K562 (cell line): ENCODE data around the gene C1orf105. TPM values are rescaled to one million over a fixed set of nuclear protein-coding genes. Genes with fewer than 3 reads are reported as not detected.

ENCODE experiments used
- BRF1 ChIP-seq: IDR thresholded peaks from 3 replicates; pipeline ENCODE4 v1.6.1; 2011; ENCODE audit warnings: borderline replicate concordance, mild to moderate bottlenecking; ENCODE audit not compliant: insufficient read length; ENCODE audit errors: extremely low read depth
- CTBP1 ChIP-seq: fragments of 450-650 bp; IDR thresholded peaks from 2 replicates; pipeline ENCODE4 v1.6.1; 2016; ENCODE audit warnings: borderline replicate concordance
- EP300 ChIP-seq: IDR thresholded peaks from 2 replicates; pipeline ENCODE4 v1.6.1; 2012; ENCODE audit warnings: low read length, improper control_type of control experiment
- MYBL2 ChIP-seq, 2 experiments: fragments of 450-650 bp in 1 of 2; sonication (generic) in 1 of 2; formaldehyde crosslinking in 1 of 2; IDR thresholded peaks; 2 replicates each; pipeline versions ENCODE4 v1.6.1 to v1.8.1; 2017 to 2022; ENCODE audit warnings: borderline replicate concordance in 1 of 2, inconsistent platforms in 1 of 2, low read depth in 1 of 2, mild to moderate bottlenecking in 1 of 2, missing genetic modification reagents in 1 of 2, moderate library complexity in 1 of 2
- SRF ChIP-seq, 2 experiments: fragments of 250-450, 450-650 bp in 1 of 2; sonication (Bioruptor Pico) in 1 of 2; sonication (generic) in 1 of 2; formaldehyde crosslinking; IDR thresholded peaks; 2 replicates each; pipeline versions ENCODE4 v1.5.0 to v1.5.1; 2020 to 2022; ENCODE audit warnings: mild to moderate bottlenecking in 1 of 2, missing genetic modification reagents in 1 of 2
- TEAD4 ChIP-seq, 2 experiments: sonication (generic) in 1 of 2; formaldehyde crosslinking in 1 of 2; IDR thresholded peaks; 2 replicates each; pipeline versions ENCODE4 v1.6.1 to v1.8.0; 2012 to 2022; ENCODE audit warnings: borderline replicate concordance in 1 of 2, inconsistent platforms in 1 of 2, low read length in 1 of 2, mild to moderate bottlenecking in 1 of 2, missing genetic modification reagents in 1 of 2
- ZNF431 ChIP-seq: sonication (generic); formaldehyde crosslinking; IDR thresholded peaks from 2 replicates; pipeline ENCODE4 v1.8.0; 2022; ENCODE audit warnings: mild to moderate bottlenecking, missing genetic modification reagents
- polyA plus RNA-seq, 8 experiments: library from polyadenylated mRNA; depleted of rRNA in 4 of 8; stranded (reverse) in 5 of 8; unstranded in 3 of 8; fragments of >200 nt; fragmentation: Nextera tagmentation in 2 of 8; fragmentation: Illumina TruSeq in 1 of 8; extraction: Ambion mirVana in 2 of 8; extraction: Trizol in 1 of 8; gene quantifications; 2 replicates each; pipeline versions ENCODE4 v1.2.1 to v1.2.3, GENCODE V29; 2011 to 2014; ENCODE audit warnings: inconsistent platforms in 1 of 8, missing spikeins in 1 of 8
- total RNA-seq, 7 experiments: library from RNA; depleted of rRNA in 6 of 7; stranded (reverse); fragments of >200 nt in 6 of 7; fragmentation: Illumina TruSeq in 2 of 7; extraction: Trizol in 2 of 7; gene quantifications; 2 replicates each; pipeline versions ENCODE4 v1.2.1 to v1.2.3, GENCODE V29; 2011 to 2021; ENCODE audit warnings: low replicate concordance in 1 of 7
- TF ChIP-seq, protein P1 (sequence below): fragments of 450-650 bp; IDR thresholded peaks from 2 replicates; pipeline ENCODE4 v1.6.1; 2017; ENCODE audit warnings: antibody characterized with exemption
- TF ChIP-seq, protein P2 (sequence below): fragments of 250-450 bp; sonication (Bioruptor Pico); IDR thresholded peaks from 2 replicates; pipeline ENCODE4 v1.4.0; 2020
- TF ChIP-seq, protein P3 (sequence below): IDR thresholded peaks from 2 replicates; pipeline ENCODE4 v1.6.1; 2012; ENCODE audit warnings: low read depth, low read length, improper control_type of control experiment, borderline replicate concordance
- TF ChIP-seq, protein P4 (sequence below): fragments of 450-650 bp; formaldehyde crosslinking; IDR thresholded peaks from 2 replicates; pipeline ENCODE4 v1.4.0; 2020; ENCODE audit warnings: mild to moderate bottlenecking, moderate library complexity
- TF ChIP-seq, protein P5 (sequence below): fragments of 450-650 bp; IDR thresholded peaks from 2 replicates; pipeline ENCODE4 v1.7.1; 2018; ENCODE audit warnings: mild to moderate bottlenecking, low read depth; ENCODE audit not compliant: partially characterized antibody

Gene C1orf105
- total and polyA plus RNA-seq, 9 of the 15 experiments (the other 6 are each of a cell fraction or from before 2014, with no cell fraction given): 0.08 TPM; not detected in 8

DNA sequence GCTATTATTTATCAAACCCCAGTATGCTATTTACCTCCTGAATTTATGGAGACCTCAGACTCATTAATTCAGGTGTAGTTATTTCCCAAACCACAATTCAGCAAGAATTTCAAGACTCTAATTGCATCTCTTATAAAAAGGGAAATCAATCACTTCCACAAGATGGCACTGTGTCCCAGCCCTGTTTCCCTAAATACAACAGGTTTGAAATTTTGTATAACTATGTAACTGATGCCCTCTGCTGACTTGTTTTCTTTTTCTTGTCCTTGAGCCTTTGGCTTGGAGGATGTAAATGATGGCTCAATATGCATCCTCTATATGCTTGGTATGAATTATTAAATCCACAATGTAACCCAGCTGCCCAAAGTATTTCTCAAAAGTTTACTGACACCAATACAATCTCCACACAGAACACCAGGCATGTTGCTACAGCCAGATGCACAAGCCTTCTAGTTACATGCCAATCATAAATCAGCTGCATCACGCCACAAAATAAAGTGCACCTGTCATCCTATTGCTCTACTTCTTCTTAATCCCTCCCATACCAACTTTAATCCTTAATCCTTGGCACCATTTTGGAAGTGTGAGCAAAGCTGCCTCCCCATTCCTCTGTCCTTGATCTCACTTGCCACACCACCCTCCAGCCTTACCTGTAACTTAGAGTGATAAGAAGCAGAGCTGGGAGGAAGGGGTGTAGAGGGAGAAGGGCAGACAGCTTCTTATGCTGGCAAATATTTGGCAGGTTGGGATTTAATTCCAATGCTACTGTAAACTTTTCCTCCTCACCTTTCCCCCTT is 9.0 kb downstream of the C1orf105 start (continued):
- TF ChIP-seq, protein P1, sequence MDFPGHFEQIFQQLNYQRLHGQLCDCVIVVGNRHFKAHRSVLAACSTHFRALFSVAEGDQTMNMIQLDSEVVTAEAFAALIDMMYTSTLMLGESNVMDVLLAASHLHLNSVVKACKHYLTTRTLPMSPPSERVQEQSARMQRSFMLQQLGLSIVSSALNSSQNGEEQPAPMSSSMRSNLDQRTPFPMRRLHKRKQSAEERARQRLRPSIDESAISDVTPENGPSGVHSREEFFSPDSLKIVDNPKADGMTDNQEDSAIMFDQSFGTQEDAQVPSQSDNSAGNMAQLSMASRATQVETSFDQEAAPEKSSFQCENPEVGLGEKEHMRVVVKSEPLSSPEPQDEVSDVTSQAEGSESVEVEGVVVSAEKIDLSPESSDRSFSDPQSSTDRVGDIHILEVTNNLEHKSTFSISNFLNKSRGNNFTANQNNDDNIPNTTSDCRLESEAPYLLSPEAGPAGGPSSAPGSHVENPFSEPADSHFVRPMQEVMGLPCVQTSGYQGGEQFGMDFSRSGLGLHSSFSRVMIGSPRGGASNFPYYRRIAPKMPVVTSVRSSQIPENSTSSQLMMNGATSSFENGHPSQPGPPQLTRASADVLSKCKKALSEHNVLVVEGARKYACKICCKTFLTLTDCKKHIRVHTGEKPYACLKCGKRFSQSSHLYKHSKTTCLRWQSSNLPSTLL: no peak
- no peak for TF ChIP-seq BRF1
- 0 out of 4 replicates have a peak, but pooled peaks of 1 of the 2 experiments have one; percentile 17 for TF ChIP-seq SRF (CRISPR knock-in tag; IDR thresholded peaks at IDR 0.05)
- TF ChIP-seq CTBP1: 0 out of 2 replicates have a peak, but pooled peaks have one; percentile 20
- no peak for TF ChIP-seq EP300
- TF ChIP-seq, protein P2, sequence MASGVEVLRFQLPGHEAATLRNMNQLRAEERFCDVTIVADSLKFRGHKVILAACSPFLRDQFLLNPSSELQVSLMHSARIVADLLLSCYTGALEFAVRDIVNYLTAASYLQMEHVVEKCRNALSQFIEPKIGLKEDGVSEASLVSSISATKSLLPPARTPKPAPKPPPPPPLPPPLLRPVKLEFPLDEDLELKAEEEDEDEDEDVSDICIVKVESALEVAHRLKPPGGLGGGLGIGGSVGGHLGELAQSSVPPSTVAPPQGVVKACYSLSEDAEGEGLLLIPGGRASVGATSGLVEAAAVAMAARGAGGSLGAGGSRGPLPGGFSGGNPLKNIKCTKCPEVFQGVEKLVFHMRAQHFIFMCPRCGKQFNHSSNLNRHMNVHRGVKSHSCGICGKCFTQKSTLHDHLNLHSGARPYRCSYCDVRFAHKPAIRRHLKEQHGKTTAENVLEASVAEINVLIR: no peak
- TF ChIP-seq ZNF431: peak; percentile 40; the same call in 1 of the 2 replicates
- TF ChIP-seq, protein P3, sequence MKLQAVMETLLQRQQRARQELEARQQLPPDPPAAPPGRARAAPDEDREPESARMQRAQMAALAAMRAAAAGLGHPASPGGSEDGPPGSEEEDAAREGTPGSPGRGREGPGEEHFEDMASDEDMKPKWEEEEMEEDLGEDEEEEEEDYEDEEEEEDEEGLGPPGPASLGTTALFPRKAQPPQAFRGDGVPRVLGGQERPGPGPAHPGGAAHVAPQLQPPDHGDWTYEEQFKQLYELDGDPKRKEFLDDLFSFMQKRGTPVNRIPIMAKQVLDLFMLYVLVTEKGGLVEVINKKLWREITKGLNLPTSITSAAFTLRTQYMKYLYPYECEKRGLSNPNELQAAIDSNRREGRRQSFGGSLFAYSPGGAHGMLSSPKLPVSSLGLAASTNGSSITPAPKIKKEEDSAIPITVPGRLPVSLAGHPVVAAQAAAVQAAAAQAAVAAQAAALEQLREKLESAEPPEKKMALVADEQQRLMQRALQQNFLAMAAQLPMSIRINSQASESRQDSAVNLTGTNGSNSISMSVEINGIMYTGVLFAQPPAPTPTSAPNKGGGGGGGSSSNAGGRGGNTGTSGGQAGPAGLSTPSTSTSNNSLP: peak; percentile 99
- TF ChIP-seq, protein P4, sequence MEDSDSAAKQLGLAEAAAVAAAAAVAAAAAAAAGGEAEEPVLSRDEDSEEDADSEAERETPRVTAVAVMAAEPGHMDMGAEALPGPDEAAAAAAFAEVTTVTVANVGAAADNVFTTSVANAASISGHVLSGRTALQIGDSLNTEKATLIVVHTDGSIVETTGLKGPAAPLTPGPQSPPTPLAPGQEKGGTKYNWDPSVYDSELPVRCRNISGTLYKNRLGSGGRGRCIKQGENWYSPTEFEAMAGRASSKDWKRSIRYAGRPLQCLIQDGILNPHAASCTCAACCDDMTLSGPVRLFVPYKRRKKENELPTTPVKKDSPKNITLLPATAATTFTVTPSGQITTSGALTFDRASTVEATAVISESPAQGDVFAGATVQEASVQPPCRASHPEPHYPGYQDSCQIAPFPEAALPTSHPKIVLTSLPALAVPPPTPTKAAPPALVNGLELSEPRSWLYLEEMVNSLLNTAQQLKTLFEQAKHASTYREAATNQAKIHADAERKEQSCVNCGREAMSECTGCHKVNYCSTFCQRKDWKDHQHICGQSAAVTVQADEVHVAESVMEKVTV: peak; percentile 96
- TF ChIP-seq, protein P5, sequence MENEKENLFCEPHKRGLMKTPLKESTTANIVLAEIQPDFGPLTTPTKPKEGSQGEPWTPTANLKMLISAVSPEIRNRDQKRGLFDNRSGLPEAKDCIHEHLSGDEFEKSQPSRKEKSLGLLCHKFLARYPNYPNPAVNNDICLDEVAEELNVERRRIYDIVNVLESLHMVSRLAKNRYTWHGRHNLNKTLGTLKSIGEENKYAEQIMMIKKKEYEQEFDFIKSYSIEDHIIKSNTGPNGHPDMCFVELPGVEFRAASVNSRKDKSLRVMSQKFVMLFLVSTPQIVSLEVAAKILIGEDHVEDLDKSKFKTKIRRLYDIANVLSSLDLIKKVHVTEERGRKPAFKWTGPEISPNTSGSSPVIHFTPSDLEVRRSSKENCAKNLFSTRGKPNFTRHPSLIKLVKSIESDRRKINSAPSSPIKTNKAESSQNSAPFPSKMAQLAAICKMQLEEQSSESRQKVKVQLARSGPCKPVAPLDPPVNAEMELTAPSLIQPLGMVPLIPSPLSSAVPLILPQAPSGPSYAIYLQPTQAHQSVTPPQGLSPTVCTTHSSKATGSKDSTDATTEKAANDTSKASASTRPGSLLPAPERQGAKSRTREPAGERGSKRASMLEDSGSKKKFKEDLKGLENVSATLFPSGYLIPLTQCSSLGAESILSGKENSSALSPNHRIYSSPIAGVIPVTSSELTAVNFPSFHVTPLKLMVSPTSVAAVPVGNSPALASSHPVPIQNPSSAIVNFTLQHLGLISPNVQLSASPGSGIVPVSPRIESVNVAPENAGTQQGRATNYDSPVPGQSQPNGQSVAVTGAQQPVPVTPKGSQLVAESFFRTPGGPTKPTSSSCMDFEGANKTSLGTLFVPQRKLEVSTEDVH: peak; percentile 21
- 0 out of 2 replicates have a peak, but pooled peaks have one; percentile 22 for TF ChIP-seq MYBL2 (IDR thresholded peaks at IDR 0.05; ENCODE audit: low read depth)
- TF ChIP-seq MYBL2 (CRISPR knock-in tag; IDR thresholded peaks at IDR 0.05; ENCODE audit: borderline replicate concordance): no peak
- peak; percentile 21; the same call in 1 of the 2 replicates for TF ChIP-seq TEAD4 (IDR thresholded peaks at IDR 0.05; ENCODE audit: low read length)
- no peak for TF ChIP-seq TEAD4 (CRISPR knock-in tag; IDR thresholded peaks at IDR 0.05; ENCODE audit: borderline replicate concordance)
